ENCODE data around the gene NRL.
A peak's percentile ranks its signal among the peaks of the same experiment; 100 is the strongest.

Gene NRL

DNA sequence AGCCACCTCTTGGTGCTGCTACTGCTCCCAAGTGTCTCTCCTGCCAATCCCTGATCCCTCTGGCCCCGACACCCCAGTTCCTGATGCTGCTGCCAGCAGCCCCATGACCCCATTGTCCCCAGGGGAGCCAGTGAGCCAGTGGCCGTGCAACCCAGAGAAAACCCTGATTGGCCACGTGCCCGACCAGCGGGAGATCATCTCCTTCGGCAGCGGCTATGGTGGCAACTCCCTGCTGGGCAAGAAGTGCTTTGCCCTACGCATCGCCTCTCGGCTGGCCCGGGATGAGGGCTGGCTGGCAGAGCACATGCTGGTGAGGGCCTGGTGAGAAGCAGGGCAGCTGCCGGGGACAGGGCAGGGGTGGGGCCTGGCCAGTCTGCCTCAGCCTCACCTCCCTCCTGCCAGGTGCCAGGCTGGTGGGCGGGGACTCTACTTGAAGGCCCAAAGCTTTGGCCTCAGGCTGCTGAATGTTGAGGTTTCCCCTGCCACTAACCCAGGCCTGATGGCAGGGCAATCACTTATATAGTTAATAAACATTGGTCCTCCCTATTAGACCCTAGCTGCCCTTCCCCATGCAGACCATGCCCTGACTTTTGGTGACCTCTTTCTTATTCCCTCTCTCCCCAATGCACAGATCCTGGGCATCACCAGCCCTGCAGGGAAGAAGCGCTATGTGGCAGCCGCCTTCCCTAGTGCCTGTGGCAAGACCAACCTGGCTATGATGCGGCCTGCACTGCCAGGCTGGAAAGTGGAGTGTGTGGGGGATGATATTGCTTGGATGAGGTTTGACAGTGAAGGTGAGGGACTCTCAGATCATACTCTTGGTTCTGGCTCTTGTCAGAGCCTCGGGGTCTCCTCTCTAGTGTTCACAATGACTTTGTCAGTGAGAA lies 15.6 kb downstream of the NRL start:
- no peak for DNase-seq

DNA sequence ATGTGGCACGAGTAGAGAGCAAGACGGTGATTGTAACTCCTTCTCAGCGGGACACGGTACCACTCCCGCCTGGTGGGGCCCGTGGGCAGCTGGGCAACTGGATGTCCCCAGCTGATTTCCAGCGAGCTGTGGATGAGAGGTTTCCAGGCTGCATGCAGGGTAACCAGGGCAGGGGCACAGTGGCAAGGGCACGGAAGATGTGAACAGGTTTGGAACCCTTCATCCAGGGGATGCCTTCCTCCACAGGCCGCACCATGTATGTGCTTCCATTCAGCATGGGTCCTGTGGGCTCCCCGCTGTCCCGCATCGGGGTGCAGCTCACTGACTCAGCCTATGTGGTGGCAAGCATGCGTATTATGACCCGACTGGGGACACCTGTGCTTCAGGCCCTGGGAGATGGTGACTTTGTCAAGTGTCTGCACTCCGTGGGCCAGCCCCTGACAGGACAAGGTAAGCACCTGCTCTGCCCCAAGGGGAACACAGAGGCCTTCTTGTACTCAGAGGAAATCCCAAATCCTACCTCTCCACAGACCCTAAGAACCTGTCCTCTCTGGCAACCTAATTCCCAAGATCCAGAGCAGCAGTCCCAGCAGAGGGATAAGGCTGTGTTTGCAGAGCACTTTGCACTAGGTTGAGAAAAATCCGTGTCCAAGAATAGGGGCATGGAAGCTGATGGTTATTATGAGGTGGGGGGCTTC lies 16.4 kb downstream of the NRL start:
- no peak for DNase-seq

DNA sequence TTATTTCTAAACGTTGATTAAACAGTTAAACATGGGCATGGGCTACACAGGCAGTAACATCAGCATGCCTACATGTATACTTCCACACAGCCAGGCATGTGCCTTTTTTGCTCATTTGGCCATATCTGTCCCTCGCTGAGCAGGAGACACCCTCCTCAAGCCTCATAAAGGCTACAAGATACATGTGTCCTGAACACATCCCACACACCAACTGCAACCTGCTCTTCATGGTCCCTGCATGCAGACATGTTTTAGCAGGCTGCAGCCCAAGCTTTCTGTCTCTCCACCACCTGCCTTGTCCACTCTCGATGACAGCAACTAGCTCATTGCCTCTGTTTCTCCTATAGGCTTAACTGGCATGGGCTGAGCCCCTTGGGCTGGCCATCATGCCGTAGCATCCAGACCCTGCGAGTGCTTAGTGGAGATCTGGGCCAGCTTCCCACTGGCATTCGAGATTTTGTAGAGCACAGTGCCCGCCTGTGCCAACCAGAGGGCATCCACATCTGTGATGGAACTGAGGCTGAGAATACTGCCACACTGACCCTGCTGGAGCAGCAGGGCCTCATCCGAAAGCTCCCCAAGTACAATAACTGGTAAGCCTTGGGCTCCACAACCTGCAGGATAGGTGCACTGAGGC lies 18.1 kb downstream of the NRL start:
- no peak for DNase-seq

DNA sequence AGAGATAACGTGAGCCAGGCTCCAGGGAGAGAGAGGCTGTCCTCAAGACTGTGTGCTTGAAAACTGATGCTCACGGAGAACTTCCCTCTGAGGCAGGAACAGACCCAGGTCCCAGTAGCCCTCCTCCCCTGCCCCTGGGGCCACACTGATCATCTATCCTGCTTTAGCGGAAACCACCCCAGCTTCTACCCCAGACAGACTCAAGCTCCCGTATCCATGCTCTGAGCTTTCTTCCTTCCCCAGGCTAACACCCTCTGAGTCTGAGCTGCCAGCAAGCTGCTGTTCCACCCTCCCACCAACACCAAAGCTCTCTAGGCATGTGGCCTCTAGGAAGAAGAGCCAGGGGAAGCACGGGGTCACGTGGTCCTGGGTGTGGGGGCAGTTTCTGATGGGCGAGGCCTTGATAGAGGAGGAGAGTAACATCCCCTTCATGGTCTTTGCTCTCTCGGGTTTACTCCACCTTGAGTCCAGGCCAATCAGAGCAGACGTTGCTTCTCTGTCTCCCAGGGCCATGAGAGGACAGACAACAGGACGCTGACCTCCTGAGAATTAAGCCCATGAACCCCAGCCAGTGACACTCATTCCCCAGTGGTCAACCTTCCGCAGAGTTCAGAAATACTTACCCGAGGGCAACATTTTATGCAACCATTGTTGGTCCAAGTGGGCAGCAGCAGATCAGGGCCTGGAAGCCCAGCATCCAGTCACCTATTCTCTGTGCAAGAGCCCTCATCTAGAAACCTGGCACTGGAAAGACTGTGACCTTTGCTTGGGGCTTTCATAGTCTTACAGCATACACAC lies 19.3 kb downstream of the NRL start:
- peak; percentile 33 for DNase-seq

DNA sequence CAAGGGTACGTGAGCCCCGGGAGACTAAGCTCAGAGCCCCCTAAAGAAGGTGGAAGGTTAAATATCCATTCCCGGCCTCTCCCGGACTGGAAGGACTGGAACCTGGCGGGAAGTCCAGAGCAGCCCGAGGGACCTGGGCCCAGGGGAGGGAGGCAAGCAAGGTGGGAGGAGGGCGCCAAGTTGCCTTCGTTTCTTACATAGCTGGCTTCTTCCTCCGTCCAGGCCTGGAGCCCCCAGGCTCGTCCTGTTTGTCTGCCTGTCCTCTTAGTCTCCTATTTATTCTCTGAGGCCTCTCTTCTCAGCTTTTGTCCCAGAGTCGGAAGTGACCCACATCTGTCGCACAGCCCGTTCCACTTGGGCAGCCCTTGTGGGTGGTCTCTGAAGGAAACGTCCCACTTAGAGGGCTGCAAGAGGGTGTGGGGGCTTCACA lies 19.9 kb downstream of the NRL start:
- DNase-seq: peak; percentile 28

DNA sequence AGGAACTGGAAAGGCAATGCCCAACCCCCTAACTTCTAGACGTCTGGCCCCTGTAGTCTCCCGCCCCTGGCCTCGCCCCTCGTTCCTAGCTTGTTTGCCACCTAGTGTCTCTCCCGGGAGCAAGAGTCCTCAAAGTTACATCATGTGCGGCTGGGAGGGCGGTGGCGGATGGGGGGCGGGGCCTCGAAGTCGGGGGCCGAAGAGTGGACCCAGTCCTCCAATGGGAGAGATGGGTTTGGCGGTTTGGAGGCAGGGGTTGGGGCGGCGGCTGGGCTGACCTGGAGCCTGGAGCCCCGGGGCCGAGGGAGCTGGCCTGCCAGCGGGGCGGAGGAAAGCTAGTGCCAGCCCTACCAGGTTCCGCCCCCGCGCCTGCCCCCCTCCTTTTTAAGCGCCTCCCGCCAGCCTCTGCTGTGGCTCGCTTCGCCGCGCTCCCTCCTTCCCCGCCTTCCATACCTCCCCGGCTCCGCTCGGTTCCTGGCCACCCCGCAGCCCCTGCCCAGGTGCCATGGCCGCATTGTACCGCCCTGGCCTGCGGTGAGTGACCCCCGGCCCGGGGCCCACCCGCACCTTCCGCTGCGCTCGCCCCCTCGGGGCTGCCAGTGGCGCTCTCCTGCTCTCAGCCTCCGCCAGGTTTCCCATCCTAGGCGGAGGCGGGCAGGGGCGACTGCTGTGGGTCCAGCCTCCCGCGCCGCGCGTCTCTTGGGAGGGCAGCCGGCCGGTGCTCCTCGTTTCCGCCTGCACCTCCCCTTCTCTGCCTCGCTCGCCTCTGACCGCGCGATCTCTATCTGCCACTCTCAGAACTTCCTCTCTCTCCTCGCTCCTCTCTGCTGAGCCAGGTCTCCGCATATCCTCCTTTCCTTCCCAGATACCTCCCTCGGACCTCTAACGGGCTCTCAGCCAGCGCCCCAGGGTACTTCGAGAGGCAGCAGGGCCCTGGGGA lies 20.6 kb downstream of the NRL start, which contains the start of gene PCK2:
PCK2 (plus strand) TSS at position 411 of the 940 bp plus-strand sequence; CDS start at position 506, 95 bp downstream.
- peak; percentile 81 for DNase-seq

DNA sequence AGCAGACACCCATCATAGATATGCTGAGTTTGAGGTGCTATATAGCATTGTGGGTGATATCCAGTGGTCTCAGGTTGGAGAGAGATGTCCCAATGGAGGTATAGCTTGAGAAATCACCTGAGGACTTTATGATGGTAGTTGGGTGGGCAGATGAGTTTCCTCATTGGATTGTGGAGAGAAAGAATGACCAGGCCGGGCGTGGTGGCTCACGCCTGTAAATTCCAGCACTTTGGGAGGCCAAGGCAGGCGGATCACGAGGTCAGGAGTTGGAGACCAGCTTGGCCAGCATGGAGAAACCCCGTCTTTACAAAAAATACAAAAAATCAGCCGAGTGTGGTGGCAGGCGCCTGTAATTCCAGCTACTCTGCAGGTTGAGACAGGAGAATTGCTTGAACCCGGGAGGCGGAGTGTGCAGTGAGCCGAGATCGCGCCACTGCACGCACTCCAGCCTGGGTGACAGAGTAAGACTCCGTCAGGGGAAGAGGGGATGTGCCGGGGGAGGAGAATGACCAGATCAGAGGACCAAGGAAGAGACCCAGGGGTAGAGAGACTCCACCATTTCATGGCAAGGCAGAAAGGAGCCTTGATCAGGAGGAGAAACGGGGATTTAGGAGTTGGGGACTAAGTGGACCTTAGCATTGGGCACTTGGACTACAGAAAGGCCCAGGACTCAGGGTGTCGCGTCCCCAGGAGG lies 21.4 kb downstream of the NRL start:
- no peak for DNase-seq

DNA sequence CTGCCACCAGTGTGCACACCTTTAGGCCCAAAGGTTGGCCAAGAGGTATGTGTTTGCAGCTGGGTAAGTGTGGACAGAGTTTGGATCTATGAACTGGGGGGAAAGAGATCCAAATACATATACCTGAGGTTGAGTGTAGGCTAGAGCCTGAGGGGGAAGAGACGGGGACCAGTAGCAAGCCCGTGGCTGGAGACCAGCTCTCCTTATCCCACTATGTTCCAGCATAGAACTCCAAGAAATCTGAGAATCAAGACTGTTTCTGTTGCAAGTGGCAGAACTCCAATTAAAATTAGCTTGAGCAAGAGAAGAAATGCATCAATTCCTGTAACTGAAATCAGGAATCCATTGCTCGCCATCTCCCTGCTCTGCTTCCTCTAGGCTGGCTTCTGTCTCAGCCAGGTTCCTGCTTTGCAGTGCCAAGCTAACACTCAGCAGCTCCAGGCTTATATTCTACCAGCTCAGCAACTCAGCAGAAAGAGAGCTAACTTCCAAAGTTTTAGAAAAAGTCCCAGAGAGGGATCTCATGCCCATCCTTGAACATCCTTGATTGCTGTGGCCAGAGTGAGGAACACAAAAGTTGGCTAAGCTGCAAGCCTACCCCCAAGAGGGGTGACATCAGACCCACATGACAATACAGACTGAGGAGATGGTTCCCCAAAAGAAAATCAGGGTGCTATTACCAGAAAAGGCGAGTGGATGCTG lies 22.1 kb downstream of the NRL start:
- DNase-seq: no peak

DNA sequence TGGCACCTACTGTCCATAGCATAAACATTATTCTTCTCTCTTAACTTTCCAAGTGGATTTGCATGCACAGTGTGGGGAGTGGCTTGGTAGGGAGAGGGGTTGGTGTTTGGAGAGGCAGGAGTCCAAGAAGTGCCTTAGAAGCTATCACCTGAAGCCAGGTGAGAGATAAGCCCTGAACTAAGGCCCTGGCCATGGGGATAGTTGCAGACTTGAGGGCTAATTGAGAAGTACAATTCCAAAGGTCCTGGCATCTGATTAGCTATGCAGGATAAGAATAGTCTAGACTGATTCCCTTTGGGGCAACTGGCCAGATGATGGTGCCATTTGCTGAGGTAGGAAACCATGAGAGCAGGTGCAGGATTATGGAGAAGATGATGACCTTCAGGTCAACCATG lies 22.6 kb downstream of the NRL start:
- DNase-seq: no peak

DNA sequence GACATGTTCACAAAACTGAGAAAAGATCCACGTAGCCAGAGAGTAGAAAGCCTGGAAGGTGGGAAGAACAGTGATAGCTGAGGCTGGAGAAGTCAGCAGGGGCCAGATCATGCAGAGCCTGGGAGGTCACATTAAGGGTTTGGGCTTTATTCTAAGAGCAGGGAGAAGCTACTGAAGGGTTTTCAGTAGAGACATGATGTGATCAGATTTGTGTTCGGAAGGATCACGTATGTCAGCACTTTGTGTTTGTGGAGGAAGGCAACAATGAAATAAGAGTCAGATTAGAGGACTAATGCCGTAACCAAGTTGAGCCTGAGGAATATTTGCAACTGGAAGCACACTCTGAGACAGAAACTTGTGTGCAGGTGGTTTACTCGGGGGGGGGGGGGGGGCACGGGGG lies 24.9 kb downstream of the NRL start:
- DNase-seq: no peak

DNA sequence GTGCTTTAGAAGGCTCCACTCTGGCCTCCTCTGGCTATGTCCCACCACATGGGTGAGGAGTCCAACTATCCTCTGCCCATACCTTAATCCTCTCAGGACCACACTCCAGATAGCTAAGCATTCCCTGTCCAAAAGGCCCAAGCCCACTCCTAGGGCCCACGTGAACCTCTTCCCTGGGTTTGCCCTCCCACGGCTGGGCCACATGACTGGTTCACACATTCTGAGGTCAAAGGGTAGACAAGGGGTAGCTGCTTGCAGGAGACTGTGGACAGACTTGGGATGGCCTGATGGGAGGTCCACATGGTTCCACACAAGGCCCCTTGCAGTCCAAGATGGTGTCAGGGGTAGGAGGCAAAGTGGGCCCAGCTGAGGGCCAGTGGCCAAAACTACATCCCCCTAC lies 26.7 kb downstream of the NRL start:
- no peak for DNase-seq

DNA sequence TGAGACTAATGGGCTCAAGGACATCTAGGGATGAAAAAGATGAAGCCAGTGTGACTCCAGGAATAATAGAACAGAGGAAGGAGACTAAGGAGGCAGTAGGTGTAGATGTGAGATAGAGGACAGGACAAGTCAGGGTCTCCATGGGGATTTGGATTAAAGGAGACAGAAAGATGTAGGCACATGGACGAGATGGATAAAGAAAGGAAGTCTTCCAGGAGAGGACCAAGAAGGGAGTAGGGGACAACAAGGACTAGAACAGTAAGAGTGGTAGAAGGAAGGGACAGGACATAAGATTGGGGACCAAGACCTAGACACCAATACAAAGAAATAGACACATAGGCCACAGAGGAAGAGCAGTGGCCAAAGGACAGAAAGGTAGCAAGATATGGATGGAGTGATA lies 27.7 kb downstream of the NRL start:
- DNase-seq: no peak

DNA sequence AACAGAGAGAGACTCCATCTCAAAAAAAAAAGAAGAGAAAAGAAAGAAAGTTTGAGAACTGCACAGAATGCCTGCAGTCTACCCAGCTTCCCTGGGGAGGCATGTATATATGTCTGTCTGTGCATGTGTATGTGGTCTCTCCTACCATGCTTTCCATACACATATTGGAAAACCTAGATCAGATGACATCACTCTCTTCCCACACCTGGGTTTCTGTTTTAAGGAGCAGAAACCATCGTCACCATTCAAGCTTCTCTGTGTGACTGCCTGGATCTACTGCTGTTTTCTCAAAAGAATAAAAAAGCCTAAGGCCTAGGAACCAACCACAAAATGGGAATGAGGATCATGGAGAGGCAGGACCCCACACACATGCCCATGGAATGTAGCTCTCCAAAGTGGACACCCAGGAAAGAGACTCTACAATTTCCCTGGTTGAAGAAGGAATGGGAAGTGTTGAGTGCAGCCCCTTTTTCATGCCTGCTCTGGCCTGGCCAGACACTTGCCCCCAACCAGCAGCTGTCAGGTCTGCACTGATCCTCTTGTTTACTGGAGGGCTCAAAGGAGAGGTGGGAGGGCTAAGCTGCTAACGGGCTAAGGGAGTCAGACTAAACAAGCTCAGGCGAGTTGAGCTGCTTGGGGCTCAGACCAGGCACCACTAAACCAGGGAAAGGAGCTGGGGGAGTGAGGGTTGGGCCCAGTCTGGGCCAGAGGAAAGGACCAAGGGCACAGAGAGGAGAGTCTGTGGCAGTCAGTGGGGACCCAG lies 28.4 kb downstream of the NRL start:
- no peak for DNase-seq

DNA sequence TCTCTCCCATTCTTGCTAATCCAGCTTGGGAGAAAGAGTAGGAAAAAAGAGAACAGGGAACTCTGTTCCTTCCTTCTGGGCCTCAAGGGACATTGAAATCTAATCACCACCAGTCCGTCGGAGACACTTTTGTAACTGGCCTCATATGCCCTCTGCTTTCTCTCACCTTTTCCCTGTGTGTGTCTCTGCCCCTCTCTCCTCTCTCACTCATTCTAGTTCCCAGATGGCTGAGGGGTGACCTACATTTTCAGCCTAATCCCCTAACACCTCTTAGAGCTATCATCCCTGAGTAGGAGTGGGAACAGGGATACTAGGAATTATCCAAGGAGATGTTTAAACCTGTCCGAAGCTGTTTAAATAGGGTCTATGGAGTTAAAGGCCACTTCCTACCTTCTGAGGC lies 29.5 kb downstream of the NRL start:
- DNase-seq: no peak

DNA sequence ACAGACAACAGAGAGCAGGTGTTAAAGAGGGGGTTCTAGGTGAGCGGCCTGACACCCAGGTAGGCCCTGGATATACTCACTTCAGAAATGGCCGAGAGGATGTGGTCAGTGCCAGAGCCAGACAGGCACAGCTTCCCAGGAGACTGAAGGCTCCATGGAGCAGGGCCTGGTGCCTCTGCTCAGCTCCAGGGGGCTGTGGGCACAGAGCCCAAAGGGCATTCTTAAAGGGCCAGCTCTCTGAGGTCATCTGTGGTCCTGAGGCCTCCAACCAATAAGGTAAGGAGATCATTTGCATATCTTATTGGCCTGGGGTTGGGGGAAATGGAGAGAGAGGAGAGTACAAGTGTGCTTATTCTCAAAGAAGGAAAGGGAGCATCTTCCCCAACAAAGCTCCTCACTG lies 30.3 kb downstream of the NRL start:
- no peak for DNase-seq

DNA sequence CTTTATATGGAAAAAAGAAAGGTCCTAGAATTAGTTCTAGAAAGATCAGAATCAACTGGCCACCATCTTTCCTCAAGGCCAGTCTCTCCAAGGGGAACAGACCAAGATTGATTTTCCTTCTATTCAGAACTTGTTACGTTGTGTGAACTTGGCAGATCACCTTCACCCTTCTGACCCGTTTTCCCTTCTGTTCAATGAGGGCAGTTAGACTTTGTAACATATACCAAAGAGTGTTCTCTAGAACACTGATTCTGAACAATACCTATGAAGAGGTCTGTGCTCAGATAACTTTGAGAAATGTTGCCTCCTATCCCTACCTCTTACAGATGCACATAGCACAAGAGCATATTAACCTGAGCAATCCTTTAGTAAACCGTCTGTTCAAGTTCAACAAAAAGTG lies 31.3 kb downstream of the NRL start:
- DNase-seq: no peak

DNA sequence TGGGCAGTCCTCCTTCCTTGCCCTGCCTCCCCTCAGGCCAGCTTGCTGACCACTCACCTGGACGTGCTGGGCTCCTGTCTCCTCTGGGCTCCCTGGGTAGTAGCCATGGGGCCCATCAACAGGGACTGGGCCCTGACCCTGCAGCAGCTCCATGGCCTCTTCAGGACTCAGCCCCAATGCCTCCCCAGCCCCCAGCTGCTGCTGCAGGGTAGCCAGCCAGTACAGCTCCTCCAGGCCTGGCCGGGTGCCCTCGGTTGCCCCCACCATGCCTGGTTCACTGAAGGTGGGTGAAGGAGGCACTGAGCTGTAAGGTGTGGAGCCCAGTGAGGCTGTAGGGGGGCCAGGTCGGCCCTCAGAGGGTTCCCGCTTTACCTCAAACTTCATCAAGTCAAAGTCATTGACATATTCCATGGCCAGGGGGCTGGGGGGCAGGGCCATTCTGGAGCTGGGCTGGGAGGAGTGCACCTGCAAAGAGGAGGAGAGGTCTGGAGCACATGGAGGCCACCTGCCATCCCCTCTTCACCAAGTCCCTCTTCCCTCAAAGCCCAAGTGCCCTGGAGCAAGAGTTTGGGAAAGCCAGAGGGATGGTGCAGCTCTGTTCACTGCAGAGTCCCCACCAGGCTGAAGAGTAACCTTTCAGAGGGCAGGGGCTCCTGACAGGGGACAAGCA lies 32.2 kb downstream of the NRL start:
- DNase-seq: no peak

DNA sequence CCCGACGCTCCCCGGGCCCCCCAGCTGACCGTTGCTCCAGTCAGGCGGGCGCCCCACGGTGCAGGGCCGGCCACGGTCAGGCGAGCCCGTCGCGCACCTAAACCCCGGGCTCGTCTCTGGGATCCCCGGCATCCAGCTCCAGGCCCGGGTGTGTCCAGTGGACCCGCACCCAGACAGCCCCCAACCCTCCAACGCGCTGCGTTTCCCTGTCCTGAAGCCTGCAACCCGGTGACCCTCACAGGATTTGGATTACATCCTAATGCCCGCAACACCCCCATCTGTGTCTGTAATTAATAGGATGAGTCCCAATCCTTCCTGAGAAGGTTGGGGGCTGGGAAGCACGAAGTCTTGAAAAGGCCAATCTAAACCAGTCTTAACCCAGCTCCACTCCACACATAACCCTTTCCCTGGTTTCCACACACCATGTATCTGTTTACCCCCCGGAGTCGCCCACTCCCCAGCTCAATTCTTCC lies 33.0 kb downstream of the NRL start:
- DNase-seq: no peak

All from CD4-positive, alpha-beta T cell treated with Interleukin-17A for 4 hours (primary cell).